Large intestine (tissue), 3 donors: ENCODE results near the gene TUBAL3. TPM values are rescaled to one million over a fixed set of nuclear protein-coding genes. Genes with fewer than 3 reads are reported as not detected.

Source experiments
- DNase-seq, 2 donors: peaks; one replicate each; pipeline versions ENCODE4 v3.0.0 to v3.0.0-alpha.2; 2013
- H3K27ac ChIP-seq: one replicate; pipeline ENCODE4 v1.5.1; 2013; ENCODE audit warnings: low read length
- H3K27me3 ChIP-seq: 2 replicates; pipeline ENCODE4 v1.6.1; 2013; ENCODE audit warnings: low read length; ENCODE audit not compliant: control insufficient read depth, insufficient read depth
- H3K36me3 ChIP-seq: 2 replicates; pipeline ENCODE4 v1.6.1; 2013; ENCODE audit warnings: low read length; ENCODE audit not compliant: control insufficient read depth, insufficient read depth
- H3K4me1 ChIP-seq: one replicate; pipeline ENCODE4 v1.6.1; 2013; ENCODE audit warnings: low read length; ENCODE audit not compliant: control insufficient read depth, insufficient read depth
- H3K4me3 ChIP-seq: one replicate; pipeline ENCODE4 v1.5.1; 2013; ENCODE audit warnings: low read length
- H3K9me3 ChIP-seq: one replicate; pipeline ENCODE4 v1.6.1; 2013; ENCODE audit warnings: mild to moderate bottlenecking, low read depth, low read length, moderate library complexity; ENCODE audit not compliant: control insufficient read depth
- WGBS: methylation state at CpG from one replicate; pipeline ENCODE4 v1.1.5; 2013; ENCODE audit warnings: low lambda C conversion rate; ENCODE audit not compliant: insufficient coverage; 5-methylcytosine and 5-hydroxymethylcytosine counted together
- polyA plus RNA-seq: library from polyadenylated mRNA; unstranded; fragments of 120-200 nt; gene quantifications from one replicate; pipeline ENCODE4 v1.2.1, GENCODE V29; 2013

The TUBAL3 gene
- polyA plus RNA-seq, 1 donor: 33.9 TPM

- WGBS: no CpG with 5 or more reads among the region's 4 CpGs
- H3K27me3 ChIP-seq: no peaks in the 10 kb centered on the region
- H3K27ac ChIP-seq: no peak overlapping the region
- no peak overlapping the region for H3K4me3 ChIP-seq
- no peaks in the 10 kb centered on the region for H3K4me1 ChIP-seq
- H3K9me3 ChIP-seq: no peaks in the 10 kb centered on the region
- no peaks in the 10 kb centered on the region for H3K36me3 ChIP-seq
- DNase-seq: no peak
These were observed 61.1 kb downstream of the TUBAL3 start for GRCh38 chr10:5343561-5343960.

Other genes starting within 250 kb of the TUBAL3 start
- gene AKR1C8, start 219.7 kb downstream of the TUBAL3 start, polyA plus RNA-seq: 0.13 TPM
- 0.39 TPM for gene AKR1C4, start 208.0 kb downstream of the TUBAL3 start, polyA plus RNA-seq
- 11.4 TPM for gene UCN3, start 39.9 kb downstream of the TUBAL3 start, polyA plus RNA-seq
- gene NET1, start 7.7 kb upstream of the TUBAL3 start, polyA plus RNA-seq: 122 TPM
- not detected for gene CALML5, start 94.7 kb upstream of the TUBAL3 start, polyA plus RNA-seq
- gene CALML3, start 120.1 kb upstream of the TUBAL3 start, polyA plus RNA-seq: 0.09 TPM